GM19035 (cell line): ENCODE results near the gene CEACAM3.
"Not testable (repeated sequence)": the region's sequence is repeated elsewhere in the genome, so short reads cannot be mapped to it uniquely, and the experiment has no call there.

Experiments used
- ATAC-seq: cut with Tn5 transposase; IDR thresholded peaks from one replicate; pipeline ENCODE4 v1.9.1; 2021; ENCODE audit not compliant: unreplicated experiment

The CEACAM3 gene

GRCh38 chr19:41796362-41796761 is at the start of gene CEACAM3:
CEACAM3 (plus strand) TSS chr19:41796587; CDS start chr19:41796678, 91 bp downstream.
- no peak for ATAC-seq

- no peak for ATAC-seq
Measured at GRCh38 chr19:41746593-41747227, 49.7 kb upstream of the CEACAM3 start.

GRCh38 chr19:41748012-41748411 is 48.4 kb upstream of the CEACAM3 start:
- no peak for ATAC-seq

GRCh38 chr19:41750248-41751134 is 45.9 kb upstream of the CEACAM3 start:
- not testable (repeated sequence) for ATAC-seq

- ATAC-seq = no peak
Measured at GRCh38 chr19:41753159-41753558, 43.2 kb upstream of the CEACAM3 start.

GRCh38 chr19:41753936-41754529 is 42.4 kb upstream of the CEACAM3 start:
- no peak for ATAC-seq

- ATAC-seq = no peak
Measured at GRCh38 chr19:41755328-41755913, 41.0 kb upstream of the CEACAM3 start, which contains the start of gene CEACAM6. CEACAM6 (plus strand) TSS chr19:41755530; CDS start chr19:41755639, 109 bp downstream.

- no peak for ATAC-seq
Measured at GRCh38 chr19:41758846-41759245, 37.5 kb upstream of the CEACAM3 start.

- no peak for ATAC-seq
Measured at GRCh38 chr19:41767115-41767514, 29.3 kb upstream of the CEACAM3 start.

GRCh38 chr19:41768105-41768504 is 28.3 kb upstream of the CEACAM3 start:
- not testable (repeated sequence) for ATAC-seq

GRCh38 chr19:41769608-41770007 is 26.8 kb upstream of the CEACAM3 start:
- ATAC-seq = no peak

GRCh38 chr19:41771410-41771809 is 25.0 kb upstream of the CEACAM3 start:
- ATAC-seq = no peak

- no peak for ATAC-seq
Measured at GRCh38 chr19:41774515-41774980, 21.8 kb upstream of the CEACAM3 start.

GRCh38 chr19:41776700-41777099 is 19.7 kb upstream of the CEACAM3 start:
- no peak for ATAC-seq

GRCh38 chr19:41783612-41784011 is 12.8 kb upstream of the CEACAM3 start:
- no peak for ATAC-seq

- ATAC-seq = no peak
Measured at GRCh38 chr19:41784312-41784711, 12.1 kb upstream of the CEACAM3 start.

- ATAC-seq = no peak
Measured at GRCh38 chr19:41784743-41785142, 11.6 kb upstream of the CEACAM3 start.

- ATAC-seq = no peak
Measured at GRCh38 chr19:41785653-41786052, 10.7 kb upstream of the CEACAM3 start.

- ATAC-seq = no peak
Measured at GRCh38 chr19:41787055-41787454, 9.3 kb upstream of the CEACAM3 start.

- not testable (repeated sequence) for ATAC-seq
Measured at GRCh38 chr19:41788518-41788917, 7.9 kb upstream of the CEACAM3 start.

GRCh38 chr19:41789053-41789452 is 7.3 kb upstream of the CEACAM3 start:
- not testable (repeated sequence) for ATAC-seq
